A549 (cell line): ENCODE results near the gene MFAP4.

Experiments used
- TP53 ChIP-seq: fragments of 250-450 bp; sonication (Bioruptor Pico); IDR thresholded peaks from 2 replicates; pipeline ENCODE4 v1.5.0; 2021; ENCODE audit warnings: mild to moderate bottlenecking, moderate library complexity
- TF ChIP-seq, protein P1 (sequence below): fragments of >200 bp; sonication (Bioruptor Twin); formaldehyde crosslinking; IDR thresholded peaks from 3 replicates; pipeline ENCODE4 v1.5.1; 2016

DNA sequence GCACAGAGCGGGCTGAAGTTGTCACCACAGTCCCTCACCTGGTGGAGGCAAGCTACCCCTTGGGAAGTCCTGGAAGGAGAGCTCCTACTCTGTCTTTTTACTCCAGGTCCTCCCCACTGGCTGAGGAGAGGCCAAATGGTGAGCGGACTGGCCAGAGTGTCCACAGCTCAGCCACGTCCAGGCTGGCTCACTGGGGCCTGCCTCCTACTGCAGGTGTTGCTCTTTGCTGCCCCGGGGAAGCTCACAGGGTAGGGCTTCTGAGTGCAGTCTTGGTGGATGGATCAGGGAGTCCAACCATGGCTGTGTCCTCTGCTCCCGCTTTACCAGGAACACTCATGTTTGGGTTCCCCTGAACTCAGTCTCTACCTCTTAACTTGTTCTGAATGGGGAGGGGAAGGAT, 27.1 kb downstream of the MFAP4 start:
- TF ChIP-seq, protein P1, sequence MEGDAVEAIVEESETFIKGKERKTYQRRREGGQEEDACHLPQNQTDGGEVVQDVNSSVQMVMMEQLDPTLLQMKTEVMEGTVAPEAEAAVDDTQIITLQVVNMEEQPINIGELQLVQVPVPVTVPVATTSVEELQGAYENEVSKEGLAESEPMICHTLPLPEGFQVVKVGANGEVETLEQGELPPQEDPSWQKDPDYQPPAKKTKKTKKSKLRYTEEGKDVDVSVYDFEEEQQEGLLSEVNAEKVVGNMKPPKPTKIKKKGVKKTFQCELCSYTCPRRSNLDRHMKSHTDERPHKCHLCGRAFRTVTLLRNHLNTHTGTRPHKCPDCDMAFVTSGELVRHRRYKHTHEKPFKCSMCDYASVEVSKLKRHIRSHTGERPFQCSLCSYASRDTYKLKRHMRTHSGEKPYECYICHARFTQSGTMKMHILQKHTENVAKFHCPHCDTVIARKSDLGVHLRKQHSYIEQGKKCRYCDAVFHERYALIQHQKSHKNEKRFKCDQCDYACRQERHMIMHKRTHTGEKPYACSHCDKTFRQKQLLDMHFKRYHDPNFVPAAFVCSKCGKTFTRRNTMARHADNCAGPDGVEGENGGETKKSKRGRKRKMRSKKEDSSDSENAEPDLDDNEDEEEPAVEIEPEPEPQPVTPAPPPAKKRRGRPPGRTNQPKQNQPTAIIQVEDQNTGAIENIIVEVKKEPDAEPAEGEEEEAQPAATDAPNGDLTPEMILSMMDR, result no peak
- no peak for TF ChIP-seq TP53 (CRISPR knock-in tag)
